Smooth muscle cell (in vitro differentiated cells): ENCODE measurements around the gene TRAPPC8. TPM values are rescaled to one million over a fixed set of nuclear protein-coding genes. Genes with fewer than 3 reads are reported as not detected.

Experiments used
- DNase-seq: peaks from one replicate; lab custom pipeline; 2025; ENCODE audit not compliant: unreplicated experiment; lab: John Stamatoyannopoulos, UW
- H2AFZ ChIP-seq: fragments of 200-600 bp; sonication (generic); 2 replicates; pipeline ENCODE4 v1.6.0; 2016; ENCODE audit warnings: antibody characterized with exemption, low read depth, mild to moderate bottlenecking
- H3F3A ChIP-seq: fragments of 200-600 bp; sonication (generic); 2 replicates; pipeline ENCODE4 v1.6.0; 2017; ENCODE audit warnings: antibody characterized with exemption, low read depth
- H3K27ac ChIP-seq: fragments of 200-600 bp; sonication (generic); 2 replicates; pipeline ENCODE4 v1.5.1; 2016; ENCODE audit warnings: low read depth, mild to moderate bottlenecking
- H3K27me3 ChIP-seq: fragments of 200-600 bp; sonication (generic); 2 replicates; pipeline ENCODE4 v1.6.1; 2016; ENCODE audit warnings: low read depth, mild to moderate bottlenecking
- H3K36me3 ChIP-seq: fragments of 200-600 bp; sonication (generic); 2 replicates; pipeline ENCODE4 v1.5.1; 2016; ENCODE audit warnings: low read depth
- H3K4me1 ChIP-seq: fragments of 200-600 bp; sonication (generic); 2 replicates; pipeline ENCODE4 v1.5.1; 2016; ENCODE audit warnings: low read depth
- H3K4me2 ChIP-seq: fragments of 200-600 bp; sonication (generic); 2 replicates; pipeline ENCODE4 v1.6.0; 2016; ENCODE audit warnings: mild to moderate bottlenecking
- H3K4me3 ChIP-seq: fragments of 200-600 bp; sonication (generic); 2 replicates; pipeline ENCODE4 v1.5.1; 2016; ENCODE audit warnings: mild to moderate bottlenecking
- H3K79me2 ChIP-seq: fragments of 200-600 bp; sonication (generic); 2 replicates; pipeline ENCODE4 v1.6.0; 2016; ENCODE audit warnings: low read depth, mild to moderate bottlenecking
- H3K9ac ChIP-seq: fragments of 200-600 bp; sonication (generic); 2 replicates; pipeline ENCODE4 v1.6.0; 2016; ENCODE audit warnings: low read depth
- H3K9me3 ChIP-seq: fragments of 200-600 bp; sonication (generic); replicated peaks from 2 replicates; pipeline ENCODE4 v1.5.1; 2016; ENCODE audit warnings: low read depth
- H4K20me1 ChIP-seq: fragments of 200-600 bp; sonication (generic); 2 replicates; pipeline ENCODE4 v1.6.0; 2016; ENCODE audit warnings: low read depth
- WGBS: methylation state at CpG from one replicate; pipeline ENCODE4 v1.1.7; 2016; ENCODE audit warnings: low lambda C conversion rate; 5-methylcytosine and 5-hydroxymethylcytosine counted together
- polyA plus RNA-seq: library from polyadenylated mRNA; unstranded; fragments of >200 nt; fragmentation: Nextera tagmentation; extraction: Ambion mirVana; gene quantifications from 2 replicates; pipeline ENCODE4 v1.2.1, GENCODE V29; 2016
- total RNA-seq: library from RNA; depleted of rRNA; stranded (reverse); fragments of >200 nt; gene quantifications from 2 replicates; pipeline ENCODE4 v1.2.3, GENCODE V29; 2014
- TF ChIP-seq, protein P1 (sequence below): fragments of 200-600 bp; sonication (generic); IDR thresholded peaks from 2 replicates; pipeline ENCODE4 v1.5.1; 2017; ENCODE audit warnings: borderline replicate concordance, mild to moderate bottlenecking, antibody characterized with exemption; ENCODE audit not compliant: insufficient read depth, poor library complexity, severe bottlenecking

TRAPPC8 gene, protein sequence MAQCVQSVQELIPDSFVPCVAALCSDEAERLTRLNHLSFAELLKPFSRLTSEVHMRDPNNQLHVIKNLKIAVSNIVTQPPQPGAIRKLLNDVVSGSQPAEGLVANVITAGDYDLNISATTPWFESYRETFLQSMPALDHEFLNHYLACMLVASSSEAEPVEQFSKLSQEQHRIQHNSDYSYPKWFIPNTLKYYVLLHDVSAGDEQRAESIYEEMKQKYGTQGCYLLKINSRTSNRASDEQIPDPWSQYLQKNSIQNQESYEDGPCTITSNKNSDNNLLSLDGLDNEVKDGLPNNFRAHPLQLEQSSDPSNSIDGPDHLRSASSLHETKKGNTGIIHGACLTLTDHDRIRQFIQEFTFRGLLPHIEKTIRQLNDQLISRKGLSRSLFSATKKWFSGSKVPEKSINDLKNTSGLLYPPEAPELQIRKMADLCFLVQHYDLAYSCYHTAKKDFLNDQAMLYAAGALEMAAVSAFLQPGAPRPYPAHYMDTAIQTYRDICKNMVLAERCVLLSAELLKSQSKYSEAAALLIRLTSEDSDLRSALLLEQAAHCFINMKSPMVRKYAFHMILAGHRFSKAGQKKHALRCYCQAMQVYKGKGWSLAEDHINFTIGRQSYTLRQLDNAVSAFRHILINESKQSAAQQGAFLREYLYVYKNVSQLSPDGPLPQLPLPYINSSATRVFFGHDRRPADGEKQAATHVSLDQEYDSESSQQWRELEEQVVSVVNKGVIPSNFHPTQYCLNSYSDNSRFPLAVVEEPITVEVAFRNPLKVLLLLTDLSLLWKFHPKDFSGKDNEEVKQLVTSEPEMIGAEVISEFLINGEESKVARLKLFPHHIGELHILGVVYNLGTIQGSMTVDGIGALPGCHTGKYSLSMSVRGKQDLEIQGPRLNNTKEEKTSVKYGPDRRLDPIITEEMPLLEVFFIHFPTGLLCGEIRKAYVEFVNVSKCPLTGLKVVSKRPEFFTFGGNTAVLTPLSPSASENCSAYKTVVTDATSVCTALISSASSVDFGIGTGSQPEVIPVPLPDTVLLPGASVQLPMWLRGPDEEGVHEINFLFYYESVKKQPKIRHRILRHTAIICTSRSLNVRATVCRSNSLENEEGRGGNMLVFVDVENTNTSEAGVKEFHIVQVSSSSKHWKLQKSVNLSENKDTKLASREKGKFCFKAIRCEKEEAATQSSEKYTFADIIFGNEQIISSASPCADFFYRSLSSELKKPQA (N-terminal part only)
- 32.0 and 35.6 TPM in 2 replicates for total RNA-seq
- polyA plus RNA-seq, result 4.8 and 9.1 TPM in 2 replicates

DNA sequence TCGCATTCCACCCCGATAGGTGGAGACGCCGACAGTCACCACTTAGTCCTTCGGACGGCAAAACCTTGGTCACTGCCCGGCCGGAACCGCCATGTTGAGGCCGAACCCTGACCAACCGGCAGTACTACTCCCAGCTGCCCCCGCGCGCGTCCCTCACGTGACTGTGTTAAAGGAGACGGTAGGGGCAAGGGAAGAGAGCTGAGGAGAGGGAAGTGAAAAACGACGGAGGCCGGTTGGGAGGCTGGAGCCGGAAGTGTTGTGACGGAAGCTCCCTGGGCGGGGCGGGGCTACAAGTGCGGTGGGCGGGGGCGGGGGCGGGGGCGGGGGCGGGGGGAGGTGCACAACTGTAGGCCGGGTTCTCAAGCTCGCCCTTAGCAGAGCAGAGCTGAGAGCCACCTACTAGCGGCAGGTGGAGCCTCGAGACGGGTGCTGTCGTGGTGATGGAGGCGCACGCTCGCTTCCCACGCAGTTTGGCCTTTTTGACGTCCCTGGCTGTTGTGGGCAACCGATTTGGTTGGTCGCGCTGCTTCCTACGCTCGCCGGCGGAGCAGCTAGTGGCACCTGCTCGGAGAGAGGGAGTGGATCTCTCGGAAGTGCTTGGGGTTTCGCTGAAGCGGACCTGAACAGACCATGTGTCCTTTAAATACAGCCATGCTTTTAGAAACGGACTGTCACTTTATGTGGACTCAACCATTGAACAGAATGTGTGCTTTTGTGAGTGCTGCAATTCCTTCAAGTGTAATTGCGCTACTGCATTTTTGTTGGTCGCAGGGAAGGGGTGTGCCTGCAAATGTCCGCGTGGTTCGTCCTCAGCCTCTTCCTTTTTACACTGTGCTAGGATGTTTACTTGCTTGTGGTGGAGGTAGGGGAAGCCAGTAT is at the start of gene TRAPPC8:
Gene TRAPPC8 (minus strand): TSS at position 130 of the 879 bp plus-strand sequence. CDS start 364 bp downstream, outside the sequence.
- peak within 1 kb of the TSS; percentile 91 for H3K4me2 ChIP-seq
- H3K9me3 ChIP-seq, result no peaks in the 10 kb centered on the region
- under 1% methylated on average over 51 of the region's 58 CpGs for WGBS
- H3K4me3 ChIP-seq, result peak within 1 kb of the TSS; percentile 86
- TF ChIP-seq, protein P1, sequence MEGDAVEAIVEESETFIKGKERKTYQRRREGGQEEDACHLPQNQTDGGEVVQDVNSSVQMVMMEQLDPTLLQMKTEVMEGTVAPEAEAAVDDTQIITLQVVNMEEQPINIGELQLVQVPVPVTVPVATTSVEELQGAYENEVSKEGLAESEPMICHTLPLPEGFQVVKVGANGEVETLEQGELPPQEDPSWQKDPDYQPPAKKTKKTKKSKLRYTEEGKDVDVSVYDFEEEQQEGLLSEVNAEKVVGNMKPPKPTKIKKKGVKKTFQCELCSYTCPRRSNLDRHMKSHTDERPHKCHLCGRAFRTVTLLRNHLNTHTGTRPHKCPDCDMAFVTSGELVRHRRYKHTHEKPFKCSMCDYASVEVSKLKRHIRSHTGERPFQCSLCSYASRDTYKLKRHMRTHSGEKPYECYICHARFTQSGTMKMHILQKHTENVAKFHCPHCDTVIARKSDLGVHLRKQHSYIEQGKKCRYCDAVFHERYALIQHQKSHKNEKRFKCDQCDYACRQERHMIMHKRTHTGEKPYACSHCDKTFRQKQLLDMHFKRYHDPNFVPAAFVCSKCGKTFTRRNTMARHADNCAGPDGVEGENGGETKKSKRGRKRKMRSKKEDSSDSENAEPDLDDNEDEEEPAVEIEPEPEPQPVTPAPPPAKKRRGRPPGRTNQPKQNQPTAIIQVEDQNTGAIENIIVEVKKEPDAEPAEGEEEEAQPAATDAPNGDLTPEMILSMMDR, result no peak
- peaks cover 16% of the 10 kb centered on the region for H3K4me1 ChIP-seq
- H3K9ac ChIP-seq, result peak within 1 kb of the TSS; percentile 86
- H3K27ac ChIP-seq, result peak within 1 kb of the TSS; percentile 93
- H3K36me3 ChIP-seq, result no peaks in the 10 kb centered on the region
- H4K20me1 ChIP-seq, result peaks cover 32% of the 10 kb centered on the region
- peak; percentile 87 for DNase-seq
- H3K79me2 ChIP-seq, result peaks cover 40% of the 10 kb centered on the region
- H2AFZ ChIP-seq, result peak within 1 kb of the TSS; percentile 85
- peaks cover 8% of the 10 kb centered on the region for H3K27me3 ChIP-seq
- no peaks in the 10 kb centered on the region for H3F3A ChIP-seq

DNA sequence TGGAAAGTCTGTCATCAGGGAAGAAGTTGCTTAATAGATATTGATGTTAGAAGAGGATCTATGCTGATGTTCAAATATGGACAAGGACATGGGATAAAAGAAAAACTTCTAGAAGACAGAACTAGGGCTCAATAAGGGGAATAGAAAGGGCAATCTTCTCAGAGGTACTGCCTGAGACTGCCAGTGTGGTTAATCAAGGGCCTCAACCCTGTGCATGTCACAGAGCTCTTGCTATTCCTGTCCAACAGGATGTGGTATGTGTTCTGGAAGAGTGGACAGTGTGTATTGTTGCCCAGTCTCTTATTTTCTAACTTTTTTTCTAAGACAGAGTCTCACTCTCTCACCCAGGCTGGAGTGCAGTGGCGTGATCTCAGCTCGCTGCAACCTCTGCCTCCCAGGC is 47.9 kb upstream of the TRAPPC8 start:
- H3K27me3 ChIP-seq, result no peaks in the 10 kb centered on the region
- no peaks in the 10 kb centered on the region for H3K36me3 ChIP-seq
- no peak overlapping the region for H2AFZ ChIP-seq
- TF ChIP-seq, protein P1, result no peak
- H3K9me3 ChIP-seq, result no peaks in the 10 kb centered on the region
- 89% methylated on average over 2 of the region's 2 CpGs for WGBS
- H4K20me1 ChIP-seq, result no peaks in the 10 kb centered on the region
- H3K4me1 ChIP-seq, result no peaks in the 10 kb centered on the region
- no peak overlapping the region for H3K4me2 ChIP-seq
- H3K79me2 ChIP-seq, result no peaks in the 10 kb centered on the region
- no peak for DNase-seq
- no peak overlapping the region for H3K9ac ChIP-seq
- H3K27ac ChIP-seq, result no peak overlapping the region
- no peaks in the 10 kb centered on the region for H3F3A ChIP-seq
- H3K4me3 ChIP-seq, result no peak overlapping the region

DNA sequence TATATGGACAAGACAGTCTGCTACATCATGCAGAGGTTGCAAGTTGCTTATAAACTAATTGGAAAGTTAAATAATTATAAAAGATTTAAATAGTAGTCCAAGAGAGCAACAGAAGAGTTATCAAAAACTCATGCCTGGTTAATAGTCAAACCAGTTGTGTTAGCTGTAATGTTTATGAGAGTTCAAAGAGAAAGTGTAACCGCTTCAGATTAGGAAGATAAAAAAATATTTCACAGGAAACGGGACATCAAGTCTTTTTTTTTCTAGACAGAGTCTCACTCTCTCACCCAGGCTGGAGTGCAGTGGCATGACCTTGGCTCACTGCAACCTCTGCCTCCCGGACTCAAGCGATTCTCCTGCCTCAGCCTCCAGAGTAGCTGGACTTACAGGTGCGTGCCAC is 41.0 kb upstream of the TRAPPC8 start:
- H3K4me1 ChIP-seq, result no peaks in the 10 kb centered on the region
- WGBS, result 92% methylated on average over 5 of the region's 5 CpGs
- H3K4me3 ChIP-seq, result no peak overlapping the region
- no peaks in the 10 kb centered on the region for H3K79me2 ChIP-seq
- H4K20me1 ChIP-seq, result no peaks in the 10 kb centered on the region
- no peak overlapping the region for H2AFZ ChIP-seq
- TF ChIP-seq, protein P1, result no peak
- no peaks in the 10 kb centered on the region for H3K27me3 ChIP-seq
- H3K9ac ChIP-seq, result no peak overlapping the region
- DNase-seq, result no peak
- no peak overlapping the region for H3K4me2 ChIP-seq
- no peaks in the 10 kb centered on the region for H3F3A ChIP-seq
- H3K36me3 ChIP-seq, result no peaks in the 10 kb centered on the region
- H3K27ac ChIP-seq, result no peak overlapping the region
- H3K9me3 ChIP-seq, result no peaks in the 10 kb centered on the region
